GM12878 (cell line): ENCODE measurements around the gene EGFR. TPM values are rescaled to one million over a fixed set of nuclear protein-coding genes. Genes with fewer than 3 reads are reported as not detected.

Source experiments
- ATAC-seq: fragments of 200-7000 bp; cut with Tn5 transposase; 3 replicates; pipeline ENCODE4 v1.9.1; 2020; ENCODE audit warnings: mild to moderate bottlenecking, moderate library complexity
- BruUV-seq: library from RNA; stranded (reverse); fragments of 400-500 nt; replicated peaks from 2 replicates; lab custom pipeline; 2021; lab: Mats Ljungman, UMichigan
- CTCF ChIA-PET: fragments of 300-600 bp; sonication (Branson Sonifier 250); formaldehyde crosslinking; extraction: SDS; loops from one replicate; lab custom pipeline; 2021; ENCODE audit warnings: inconsistent platforms; lab: Yijun Ruan, JAX
- POLR2A ChIA-PET: fragments of 350-600 bp; formaldehyde crosslinking; extraction: SDS; loops from one replicate; lab custom pipeline; 2021; ENCODE audit warnings: inconsistent platforms; lab: Charles Lee
- RAD21 ChIA-PET: fragments of 300-600 bp; sonication (Branson Sonifier 250); formaldehyde crosslinking; loops from one replicate; lab custom pipeline; 2023; ENCODE audit warnings: antibody characterized with exemption; ENCODE audit not compliant: unreplicated experiment; lab: Charles Lee
- SMC1A ChIA-PET: fragments of 300-600 bp; sonication (Branson Sonifier 250); formaldehyde crosslinking; loops from one replicate; lab custom pipeline; 2023; ENCODE audit not compliant: unreplicated experiment, uncharacterized antibody; lab: Charles Lee
- DNase-seq: peaks from one replicate; pipeline ENCODE4 v3.0.0-alpha.2; 2011; ENCODE audit warnings: low read depth, low spot score
- FAIRE-seq: peaks from 3 replicates; lab custom pipeline; 2011; peaks lifted over from hg19 to GRCh38; lab: Jason Lieb, UNC
- H2AFZ ChIP-seq: 2 replicates; pipeline ENCODE4 v1.6.0; 2011; ENCODE audit warnings: low read depth, low read length, control low read depth; ENCODE audit not compliant: control insufficient read depth
- H3K27ac ChIP-seq: 2 replicates; pipeline ENCODE4 v1.5.1; 2011; ENCODE audit warnings: control low read depth; ENCODE audit not compliant: control insufficient read depth, insufficient read depth
- H3K27me3 ChIP-seq, 2 experiments: replicated peaks in 1 of 2; 2 replicates each; pipeline versions ENCODE4 v1.6.0 to v1.6.1; 2011; ENCODE audit warnings: low read length in 1 of 2; ENCODE audit not compliant: control insufficient read depth in 2 of 2, insufficient read depth in 2 of 2
- H3K36me3 ChIP-seq, 2 experiments: 2 replicates each; pipeline ENCODE4 v1.5.1; 2011; ENCODE audit warnings: low read length in 1 of 2; ENCODE audit not compliant: control insufficient read depth in 2 of 2, insufficient read depth in 2 of 2
- H3K4me1 ChIP-seq: 2 replicates; pipeline ENCODE4 v1.6.1; 2011; ENCODE audit warnings: mild to moderate bottlenecking, low read length, moderate library complexity, mixed read lengths; ENCODE audit not compliant: control insufficient read depth, insufficient read depth
- H3K4me2 ChIP-seq: 2 replicates; pipeline ENCODE4 v1.6.0; 2011; ENCODE audit warnings: control low read depth; ENCODE audit not compliant: control insufficient read depth, insufficient read depth
- H3K4me3 ChIP-seq: fragments of 200-600 bp; sonication (generic); 2 replicates; pipeline ENCODE4 v1.5.1; 2016
- H3K79me2 ChIP-seq: 2 replicates; pipeline ENCODE4 v1.6.0; 2011; ENCODE audit warnings: low read length; ENCODE audit not compliant: control insufficient read depth, insufficient read depth
- H3K9ac ChIP-seq: 2 replicates; pipeline ENCODE4 v1.8.0; 2011; ENCODE audit warnings: low read length, control low read depth, mixed read lengths; ENCODE audit not compliant: control insufficient read depth, insufficient read depth
- H3K9me3 ChIP-seq: replicated peaks from 3 replicates; pipeline ENCODE4 v1.5.1; 2011; ENCODE audit warnings: mild to moderate bottlenecking, low read length; ENCODE audit not compliant: control insufficient read depth, insufficient read depth
- H4K20me1 ChIP-seq: 2 replicates; pipeline ENCODE4 v1.6.0; 2011; ENCODE audit not compliant: control insufficient read depth, insufficient read depth
- CREM ChIP-seq: IDR thresholded peaks from 2 replicates; pipeline ENCODE4 v1.6.1; 2014; ENCODE audit warnings: antibody characterized with exemption, low read depth
- DPF2 ChIP-seq: fragments of 450-650 bp; IDR thresholded peaks from 2 replicates; pipeline ENCODE4 v1.6.1; 2017; ENCODE audit warnings: mild to moderate bottlenecking
- EED ChIP-seq: sonication (generic); IDR thresholded peaks from 2 replicates; pipeline ENCODE4 v1.6.1; 2016; ENCODE audit warnings: antibody characterized with exemption, low read depth
- EP300 ChIP-seq, 2 experiments: fragments of 150-350 bp in 1 of 2; IDR thresholded peaks; 2 replicates each; pipeline ENCODE4 v1.6.1; 2011 to 2012; ENCODE audit warnings: low read depth in 2 of 2, low read length in 2 of 2, borderline replicate concordance in 1 of 2, improper control_type of control experiment in 1 of 2, inconsistent platforms in 1 of 2; ENCODE audit not compliant: control insufficient read depth in 1 of 2
- EZH2 ChIP-seq: IDR thresholded peaks from 2 replicates; pipeline ENCODE4 v1.6.1; 2012; ENCODE audit warnings: low read depth, mild to moderate bottlenecking, control low read depth, inconsistent platforms, low read length, borderline replicate concordance; ENCODE audit not compliant: control insufficient read depth
- HDGF ChIP-seq: fragments of 450-650 bp; IDR thresholded peaks from 2 replicates; pipeline ENCODE4 v1.6.1; 2016; ENCODE audit warnings: antibody characterized with exemption
- JUND ChIP-seq: IDR thresholded peaks from 2 replicates; pipeline ENCODE4 v1.6.1; 2012; ENCODE audit warnings: low read depth, mild to moderate bottlenecking, low read length, improper control_type of control experiment, moderate library complexity
- KLF5 ChIP-seq: fragments of 450-650 bp; IDR thresholded peaks from 2 replicates; pipeline ENCODE4 v1.6.1; 2014; ENCODE audit warnings: mild to moderate bottlenecking; ENCODE audit not compliant: partially characterized antibody
- PAX8 ChIP-seq: fragments of 450-650 bp; IDR thresholded peaks from 2 replicates; pipeline ENCODE4 v1.6.1; 2017; ENCODE audit warnings: mild to moderate bottlenecking, moderate library complexity
- POLR2AphosphoS2 ChIP-seq: IDR thresholded peaks from 2 replicates; pipeline ENCODE4 v1.6.1; 2011; ENCODE audit warnings: low read depth, mild to moderate bottlenecking, low read length, improper control_type of control experiment, moderate library complexity
- ZNF24 ChIP-seq: fragments of 450-650 bp; IDR thresholded peaks from 2 replicates; pipeline ENCODE4 v1.6.1; 2017; ENCODE audit warnings: antibody characterized with exemption, mild to moderate bottlenecking
- ZNF687 ChIP-seq: fragments of 450-650 bp; IDR thresholded peaks from 2 replicates; pipeline ENCODE4 v1.6.1; 2017; ENCODE audit warnings: mild to moderate bottlenecking, moderate library complexity
- ZZZ3 ChIP-seq: IDR thresholded peaks from 2 replicates; pipeline ENCODE4 v1.6.1; 2011; ENCODE audit warnings: low read depth; ENCODE audit not compliant: control insufficient read depth, insufficient read length
- WGBS: methylation state at CpG from one replicate; pipeline ENCODE4 v1.1.6; 2016; ENCODE audit warnings: low lambda C conversion rate; ENCODE audit not compliant: insufficient replicate concordance, insufficient coverage; ENCODE audit errors: missing lambda C conversion rate; 5-methylcytosine and 5-hydroxymethylcytosine counted together
- in situ Hi-C: fragments of 300-500 bp; cut with MboI; formaldehyde crosslinking; loops from 9 replicates; pipeline ENCODE4 v1.14.3; 2018; ENCODE audit warnings: mixed read lengths
- intact Hi-C: fragments of 100-400 bp; cut with micrococcal nuclease; formaldehyde crosslinking; loops from one replicate; pipeline ENCODE4 v1.14.2; 2022; ENCODE audit not compliant: unreplicated experiment
- polyA plus RNA-seq, 11 experiments: library from polyadenylated mRNA; depleted of rRNA in 4 of 11; unstranded in 6 of 11; stranded (reverse) in 5 of 11; fragments of >200 nt; fragmentation: Nextera tagmentation in 4 of 11; fragmentation: Illumina TruSeq in 1 of 11; extraction: Ambion mirVana in 4 of 11; extraction: Trizol in 1 of 11; gene quantifications; 1 replicate in 1 of 11; 2 replicates in 10 of 11; pipeline versions ENCODE4 v1.2.1 to v1.2.3, GENCODE V29; 2011 to 2016; ENCODE audit warnings: inconsistent platforms in 2 of 11, missing spikeins in 2 of 11, low read depth in 1 of 11
- total RNA-seq, 4 experiments: library from RNA; depleted of rRNA in 3 of 4; stranded (reverse); fragments of >200 nt in 3 of 4; fragmentation: Illumina TruSeq in 1 of 4; extraction: Trizol in 1 of 4; gene quantifications; 2 replicates each; pipeline versions ENCODE4 v1.2.1 to v1.2.3, GENCODE V29; 2013 to 2021
- TF ChIP-seq, protein P1 (sequence below): IDR thresholded peaks from 2 replicates; pipeline ENCODE4 v1.6.1; 2012; ENCODE audit warnings: low read depth, low read length, improper control_type of control experiment
- TF ChIP-seq, protein P2 (sequence below): fragments of 450-650 bp; formaldehyde crosslinking; IDR thresholded peaks from 2 replicates; pipeline ENCODE4 v1.4.0; 2020; ENCODE audit warnings: mild to moderate bottlenecking, moderate library complexity

The EGFR gene
- total and polyA plus RNA-seq, 10 of the 15 experiments (the other 5 are each of a cell fraction or from before 2014, with no cell fraction given), result 0.01 to 0.31 TPM; not detected in 8

- TF ChIP-seq, protein P1, sequence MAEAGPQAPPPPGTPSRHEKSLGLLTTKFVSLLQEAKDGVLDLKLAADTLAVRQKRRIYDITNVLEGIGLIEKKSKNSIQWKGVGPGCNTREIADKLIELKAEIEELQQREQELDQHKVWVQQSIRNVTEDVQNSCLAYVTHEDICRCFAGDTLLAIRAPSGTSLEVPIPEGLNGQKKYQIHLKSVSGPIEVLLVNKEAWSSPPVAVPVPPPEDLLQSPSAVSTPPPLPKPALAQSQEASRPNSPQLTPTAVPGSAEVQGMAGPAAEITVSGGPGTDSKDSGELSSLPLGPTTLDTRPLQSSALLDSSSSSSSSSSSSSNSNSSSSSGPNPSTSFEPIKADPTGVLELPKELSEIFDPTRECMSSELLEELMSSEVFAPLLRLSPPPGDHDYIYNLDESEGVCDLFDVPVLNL, result no peak
- TF ChIP-seq DPF2, result no peak
- no peak for TF ChIP-seq EED
These were observed 14.5 kb downstream of the EGFR start (continued) for GRCh38 chr7:55033236-55033846.

- no peak for FAIRE-seq
- no peak for TF ChIP-seq POLR2AphosphoS2
- no peak for TF ChIP-seq EP300 (IDR thresholded peaks at IDR 0.05; ENCODE audit: borderline replicate concordance in 1 of 2, control insufficient read depth in 1 of 2, low read depth in 2 of 2, low read length in 2 of 2)
- no peak for TF ChIP-seq HDGF
- TF ChIP-seq, protein P2, sequence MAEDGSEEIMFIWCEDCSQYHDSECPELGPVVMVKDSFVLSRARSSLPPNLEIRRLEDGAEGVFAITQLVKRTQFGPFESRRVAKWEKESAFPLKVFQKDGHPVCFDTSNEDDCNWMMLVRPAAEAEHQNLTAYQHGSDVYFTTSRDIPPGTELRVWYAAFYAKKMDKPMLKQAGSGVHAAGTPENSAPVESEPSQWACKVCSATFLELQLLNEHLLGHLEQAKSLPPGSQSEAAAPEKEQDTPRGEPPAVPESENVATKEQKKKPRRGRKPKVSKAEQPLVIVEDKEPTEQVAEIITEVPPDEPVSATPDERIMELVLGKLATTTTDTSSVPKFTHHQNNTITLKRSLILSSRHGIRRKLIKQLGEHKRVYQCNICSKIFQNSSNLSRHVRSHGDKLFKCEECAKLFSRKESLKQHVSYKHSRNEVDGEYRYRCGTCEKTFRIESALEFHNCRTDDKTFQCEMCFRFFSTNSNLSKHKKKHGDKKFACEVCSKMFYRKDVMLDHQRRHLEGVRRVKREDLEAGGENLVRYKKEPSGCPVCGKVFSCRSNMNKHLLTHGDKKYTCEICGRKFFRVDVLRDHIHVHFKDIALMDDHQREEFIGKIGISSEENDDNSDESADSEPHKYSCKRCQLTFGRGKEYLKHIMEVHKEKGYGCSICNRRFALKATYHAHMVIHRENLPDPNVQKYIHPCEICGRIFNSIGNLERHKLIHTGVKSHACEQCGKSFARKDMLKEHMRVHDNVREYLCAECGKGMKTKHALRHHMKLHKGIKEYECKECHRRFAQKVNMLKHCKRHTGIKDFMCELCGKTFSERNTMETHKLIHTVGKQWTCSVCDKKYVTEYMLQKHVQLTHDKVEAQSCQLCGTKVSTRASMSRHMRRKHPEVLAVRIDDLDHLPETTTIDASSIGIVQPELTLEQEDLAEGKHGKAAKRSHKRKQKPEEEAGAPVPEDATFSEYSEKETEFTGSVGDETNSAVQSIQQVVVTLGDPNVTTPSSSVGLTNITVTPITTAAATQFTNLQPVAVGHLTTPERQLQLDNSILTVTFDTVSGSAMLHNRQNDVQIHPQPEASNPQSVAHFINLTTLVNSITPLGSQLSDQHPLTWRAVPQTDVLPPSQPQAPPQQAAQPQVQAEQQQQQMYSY (CRISPR knock-in tag), result no peak
- no peak for TF ChIP-seq CREM
- TF ChIP-seq PAX8, result no peak
- TF ChIP-seq KLF5, result no peak
- no peak for TF ChIP-seq EZH2
- TF ChIP-seq ZZZ3, result no peak
- no peak for TF ChIP-seq JUND
- TF ChIP-seq ZNF687, result no peak
- TF ChIP-seq ZNF24, result no peak
These were observed 16.0 kb downstream of the EGFR start for GRCh38 chr7:55034776-55035175.

More at GRCh38 chr7:55034776-55035175, 16.0 kb downstream of the EGFR start:
- Histone ChIP-seq H3K9ac (no peak overlapping the region), H3K9me3 (no peaks in the 10 kb centered on the region), H3K36me3 (no peaks in the 10 kb centered on the region), H3K4me1 (no peaks in the 10 kb centered on the region), H3K79me2 (no peaks in the 10 kb centered on the region), H3K27me3 (peaks cover 0 to 2% of the 10 kb centered on the region in 2 experiments; a peak in 1 of 4 replicates), H3K4me3 (no peak overlapping the region), H3K4me2 (no peak overlapping the region), H4K20me1 (no peaks in the 10 kb centered on the region), H3K27ac (no peak overlapping the region), H2AFZ (no peak overlapping the region)
- intact Hi-C loops, result no loop called here
- CTCF ChIA-PET, result no interaction called here
- in situ Hi-C loops, result no loop called here
- RAD21 ChIA-PET, result no interaction called here
- 2% methylated on average over 2 of the region's 2 CpGs for WGBS
- POLR2A ChIA-PET, result no interaction called here
- ATAC-seq (no peak), DNase-seq (no peak)
- BruUV-seq, result no TSS peak
- SMC1A ChIA-PET, result no interaction called here
